Stomach smooth muscle (tissue), 2 donors: ENCODE measurements around the gene CMIP.

Source experiments
- H3K27ac ChIP-seq: one replicate; pipeline ENCODE4 v1.7.0; 2013; ENCODE audit warnings: mild to moderate bottlenecking, low read length, inconsistent platforms
- H3K27me3 ChIP-seq, 2 donors: one replicate each; pipeline ENCODE4 v1.7.0; 2013; ENCODE audit warnings: low read length in 2 of 2; ENCODE audit not compliant: insufficient read depth in 2 of 2, control insufficient read depth in 1 of 2
- H3K36me3 ChIP-seq, 2 donors: one replicate each; pipeline ENCODE4 v1.7.0; 2013; ENCODE audit warnings: low read length in 2 of 2; ENCODE audit not compliant: control insufficient read depth in 2 of 2, insufficient read depth in 2 of 2
- H3K4me1 ChIP-seq: one replicate; pipeline ENCODE4 v1.7.0; 2013; ENCODE audit warnings: low read length; ENCODE audit not compliant: control insufficient read depth, insufficient read depth
- H3K4me3 ChIP-seq, 2 donors: one replicate each; pipeline ENCODE4 v1.7.0; 2013; ENCODE audit warnings: low read length in 2 of 2
- H3K9ac ChIP-seq, 2 donors: one replicate each; pipeline ENCODE4 v1.7.0; 2013; ENCODE audit warnings: low read length in 2 of 2, mild to moderate bottlenecking in 1 of 2
- H3K9me3 ChIP-seq, 2 donors: one replicate each; pipeline ENCODE4 v1.7.0; 2013; ENCODE audit warnings: low read length in 2 of 2; ENCODE audit not compliant: control insufficient read depth in 2 of 2
- donor health status: healthy.
- donor health status: Pancreatic carcinoma.

The CMIP gene

GRCh38 chr16:81492311-81492761, 47.7 kb downstream of the CMIP start:
- H3K36me3 ChIP-seq, result no peaks in the 10 kb centered on the region
- no peaks in the 10 kb centered on the region for H3K27me3 ChIP-seq
- H3K27ac ChIP-seq, result peak overlapping the region; percentile 18
- no peak overlapping the region for H3K9ac ChIP-seq
- peaks cover 18% of the 10 kb centered on the region for H3K4me1 ChIP-seq
- H3K4me3 ChIP-seq, result no peak overlapping the region
- no peaks in the 10 kb centered on the region for H3K9me3 ChIP-seq

GRCh38 chr16:81492965-81493754, 48.6 kb downstream of the CMIP start:
- Histone ChIP-seq H3K9me3 (no peaks in the 10 kb centered on the region), H3K36me3 (no peaks in the 10 kb centered on the region), H3K4me1 (peaks cover 18% of the 10 kb centered on the region), H3K27ac (no peak overlapping the region), H3K4me3 (no peak overlapping the region), H3K9ac (no peak overlapping the region), H3K27me3 (no peaks in the 10 kb centered on the region)

DNA sequence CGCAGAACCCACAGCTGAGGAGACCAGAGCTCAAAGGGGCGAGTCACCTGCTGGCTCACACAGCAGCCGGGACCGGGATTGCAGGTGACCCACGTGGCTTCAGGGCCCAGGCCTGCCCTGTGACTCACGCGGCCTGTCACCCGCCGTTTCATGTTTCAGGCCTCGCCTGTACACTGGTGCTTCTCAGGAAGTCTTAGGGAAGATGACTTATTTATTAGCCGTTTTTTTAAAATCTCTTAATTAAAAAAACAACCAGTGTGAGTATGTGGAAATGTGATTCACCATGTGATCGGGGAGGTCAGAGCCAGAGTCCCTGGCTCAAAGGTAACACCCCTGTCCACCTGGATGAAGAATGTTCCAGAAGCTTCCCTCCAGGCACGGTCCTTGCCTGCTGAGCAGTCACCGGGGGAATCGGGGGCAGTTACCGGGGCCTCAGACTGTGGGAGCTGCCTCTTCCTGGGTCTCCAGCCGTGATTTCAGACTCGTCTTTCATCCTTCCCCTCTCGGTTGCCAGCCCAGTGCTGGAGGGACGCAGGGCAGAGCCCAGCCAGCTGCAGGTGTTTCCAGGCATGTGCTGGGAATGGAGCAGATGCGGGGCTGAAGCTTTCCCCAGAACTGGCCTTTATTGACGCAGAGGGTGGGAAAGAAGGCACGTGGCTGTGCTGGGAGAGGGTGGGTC, 49.3 kb downstream of the CMIP start:
- Histone ChIP-seq H3K4me1 (peaks cover 21% of the 10 kb centered on the region), H3K27me3 (no peaks in the 10 kb centered on the region), H3K36me3 (no peaks in the 10 kb centered on the region), H3K4me3 (no peak overlapping the region), H3K9ac (no peak overlapping the region), H3K9me3 (no peaks in the 10 kb centered on the region), H3K27ac (no peak overlapping the region)

GRCh38 chr16:81494434-81494806, 49.8 kb downstream of the CMIP start:
- H3K27me3 ChIP-seq, result no peaks in the 10 kb centered on the region
- peaks cover 0 to 2% of the 10 kb centered on the region in 2 donors for H3K36me3 ChIP-seq
- no peak overlapping the region for H3K27ac ChIP-seq
- H3K9ac ChIP-seq, result no peak overlapping the region
- H3K4me3 ChIP-seq, result no peak overlapping the region
- no peaks in the 10 kb centered on the region for H3K9me3 ChIP-seq
- peaks cover 21% of the 10 kb centered on the region for H3K4me1 ChIP-seq

- H3K9me3 ChIP-seq, result no peaks in the 10 kb centered on the region
- H3K9ac ChIP-seq, result no peak overlapping the region
- peaks cover 0 to 2% of the 10 kb centered on the region in 2 donors for H3K36me3 ChIP-seq
- H3K27me3 ChIP-seq, result no peaks in the 10 kb centered on the region
- H3K4me1 ChIP-seq, result peaks cover 17% of the 10 kb centered on the region
- H3K27ac ChIP-seq, result no peak overlapping the region
- no peak overlapping the region for H3K4me3 ChIP-seq
These were observed 50.3 kb downstream of the CMIP start for GRCh38 chr16:81494888-81495287.

DNA sequence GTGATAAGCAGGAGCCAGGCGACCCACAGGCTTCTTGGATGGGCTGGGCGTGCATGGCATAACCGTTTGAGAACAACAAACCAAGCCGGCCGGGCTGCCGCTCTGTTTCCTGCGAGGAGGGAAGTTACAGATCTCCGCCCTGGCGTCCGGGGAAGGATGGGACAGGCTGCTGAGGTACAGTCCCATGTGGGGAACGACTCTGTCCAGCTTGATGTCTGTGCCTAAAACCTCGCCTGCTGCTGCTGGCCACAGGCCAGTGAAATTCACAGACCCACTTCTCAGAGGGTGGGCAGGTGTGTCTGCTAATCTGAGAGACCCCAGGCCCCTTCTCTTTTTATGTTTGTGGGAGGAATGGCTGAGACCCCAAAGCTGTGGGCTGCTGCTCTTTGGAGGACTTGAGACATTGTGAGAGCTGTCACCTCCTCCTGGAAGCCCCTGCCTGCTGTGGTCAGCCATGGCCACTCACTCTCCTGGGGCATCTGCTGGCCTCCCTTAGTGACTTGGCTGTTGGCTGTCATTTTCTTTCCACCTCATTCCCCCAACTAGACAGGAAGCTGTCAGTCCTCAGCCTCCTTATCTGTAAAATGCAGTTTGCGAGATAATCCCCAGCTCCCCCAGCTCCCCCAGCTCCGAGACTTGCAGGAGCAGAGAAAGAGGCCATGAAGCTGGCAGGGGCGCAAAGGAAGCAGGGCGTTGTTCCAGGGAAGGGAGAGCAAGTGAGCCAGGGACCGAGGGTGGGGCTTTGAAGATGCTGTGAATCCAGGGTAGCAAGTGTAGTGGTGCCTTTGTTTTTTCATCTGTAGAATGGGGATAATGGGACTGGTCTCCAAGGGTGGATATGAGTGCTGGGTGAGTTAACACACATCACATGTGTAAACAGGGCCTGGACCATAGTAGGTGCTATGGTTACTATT, 51.0 kb downstream of the CMIP start:
- peaks cover 17% of the 10 kb centered on the region for H3K4me1 ChIP-seq
- no peak overlapping the region for H3K4me3 ChIP-seq
- H3K9me3 ChIP-seq, result no peaks in the 10 kb centered on the region
- H3K36me3 ChIP-seq, result peaks cover 0 to 2% of the 10 kb centered on the region in 2 donors
- H3K27ac ChIP-seq, result no peak overlapping the region
- no peaks in the 10 kb centered on the region for H3K27me3 ChIP-seq
- no peak overlapping the region for H3K9ac ChIP-seq

- peaks cover 17% of the 10 kb centered on the region for H3K4me1 ChIP-seq
- no peak overlapping the region for H3K9ac ChIP-seq
- H3K27ac ChIP-seq, result no peak overlapping the region
These were observed 51.7 kb downstream of the CMIP start for GRCh38 chr16:81496321-81496720.

DNA sequence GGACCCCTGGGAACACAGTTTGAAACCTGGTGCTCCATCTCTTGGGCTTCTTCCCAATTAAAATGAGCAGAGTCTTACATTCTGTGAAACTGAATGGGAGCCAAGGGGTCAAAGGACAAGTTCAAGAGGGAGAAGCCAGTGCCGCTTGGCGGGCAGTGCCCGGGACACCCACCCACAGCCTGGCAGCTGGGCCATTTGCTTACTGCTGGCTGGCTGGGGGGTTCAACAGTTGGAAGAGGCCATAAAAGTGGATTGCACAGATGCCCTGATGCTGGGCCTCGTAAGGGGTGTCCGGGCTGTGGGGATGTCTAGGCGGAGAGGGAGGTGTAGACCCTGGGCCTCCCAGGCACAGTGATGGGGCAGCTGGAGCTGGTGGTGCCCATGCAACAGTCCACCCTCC, 52.1 kb downstream of the CMIP start:
- Histone ChIP-seq H3K36me3 (peaks cover 0 to 2% of the 10 kb centered on the region in 2 donors), H3K9ac (no peak overlapping the region), H3K4me1 (peaks cover 17% of the 10 kb centered on the region)

More at GRCh38 chr16:81496321-81496720, 51.7 kb downstream of the CMIP start:
- Histone ChIP-seq H3K36me3 (peaks cover 0 to 2% of the 10 kb centered on the region in 2 donors), H3K27me3 (no peaks in the 10 kb centered on the region), H3K4me3 (no peak overlapping the region), H3K9me3 (no peaks in the 10 kb centered on the region)

DNA sequence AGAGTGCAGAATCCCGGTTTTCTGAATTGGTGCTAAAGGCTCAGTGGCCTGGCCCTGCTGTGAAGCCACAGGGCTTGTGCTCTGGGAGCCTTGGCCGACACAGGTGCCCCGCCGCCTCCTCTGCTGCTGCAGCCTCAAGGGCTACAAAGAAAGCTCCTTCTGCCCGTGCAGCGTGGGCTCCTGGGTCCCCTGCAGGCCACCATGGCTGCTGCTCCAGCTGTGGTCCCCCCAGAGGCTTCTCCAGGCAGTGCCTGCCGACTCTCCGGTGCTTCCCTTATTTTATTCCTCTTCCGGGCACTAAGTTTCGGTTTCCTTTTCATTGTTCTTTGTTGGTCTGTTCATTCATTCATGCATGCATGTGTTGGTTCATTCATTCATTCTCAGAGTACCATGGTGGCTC, 53.1 kb downstream of the CMIP start:
- Histone ChIP-seq H3K4me1 (peaks cover 17% of the 10 kb centered on the region), H3K27ac (no peak overlapping the region), H3K27me3 (no peaks in the 10 kb centered on the region), H3K9me3 (no peaks in the 10 kb centered on the region), H3K9ac (no peak overlapping the region), H3K4me3 (no peak overlapping the region), H3K36me3 (peaks cover 0 to 2% of the 10 kb centered on the region in 2 donors)

More for the DNA sequence above, 52.1 kb downstream of the CMIP start:
- Histone ChIP-seq H3K9me3 (no peaks in the 10 kb centered on the region), H3K4me3 (no peak overlapping the region), H3K27me3 (no peaks in the 10 kb centered on the region), H3K27ac (no peak overlapping the region)

DNA sequence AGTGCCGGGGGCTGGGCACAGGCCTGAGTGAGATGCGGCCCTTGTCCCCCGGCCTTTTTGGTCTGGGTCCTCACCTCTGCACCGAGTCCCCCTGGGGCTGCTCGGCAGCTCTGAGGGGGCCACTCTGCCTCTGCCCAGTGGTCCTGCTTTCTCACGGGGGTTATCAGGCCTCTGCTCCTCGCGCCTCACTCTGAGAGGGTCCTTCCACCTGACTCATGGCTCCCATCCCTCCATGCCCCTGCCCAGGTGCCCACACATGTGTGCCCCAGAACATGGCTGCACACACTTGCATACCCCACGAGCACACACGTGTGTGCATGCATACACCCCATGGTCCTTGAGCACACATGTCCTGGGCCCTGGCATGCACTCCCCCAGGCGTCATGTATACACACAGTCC, 53.7 kb downstream of the CMIP start:
- Histone ChIP-seq H3K27me3 (no peaks in the 10 kb centered on the region), H3K4me1 (peaks cover 12% of the 10 kb centered on the region), H3K9ac (no peak overlapping the region), H3K9me3 (no peaks in the 10 kb centered on the region), H3K4me3 (no peak overlapping the region), H3K36me3 (peaks cover 0 to 2% of the 10 kb centered on the region in 2 donors), H3K27ac (no peak overlapping the region)
